Cardiac fibroblast (primary cell): ENCODE results near the gene ACADSB.

Experiments
- DNase-seq, 2 donors: peaks; one replicate each; pipeline versions ENCODE4 v3.0.0 to v3.0.0-alpha.2; 2010; ENCODE audit warnings: low read depth in 2 of 2
- H3K4me3 ChIP-seq, 2 donors: replicated peaks in 1 of 2; 1 replicate in 1 of 2; 2 replicates in 1 of 2; pipeline ENCODE4 v1.5.1; 2011; ENCODE audit warnings: low read depth in 2 of 2, low read length in 2 of 2, mild to moderate bottlenecking in 2 of 2, moderate library complexity in 1 of 2
- TF ChIP-seq, protein P1 (sequence below): IDR thresholded peaks from one replicate; pipeline ENCODE4 v1.5.1; 2011; ENCODE audit warnings: low read depth, mild to moderate bottlenecking, low read length, inconsistent platforms

Gene ACADSB

DNA sequence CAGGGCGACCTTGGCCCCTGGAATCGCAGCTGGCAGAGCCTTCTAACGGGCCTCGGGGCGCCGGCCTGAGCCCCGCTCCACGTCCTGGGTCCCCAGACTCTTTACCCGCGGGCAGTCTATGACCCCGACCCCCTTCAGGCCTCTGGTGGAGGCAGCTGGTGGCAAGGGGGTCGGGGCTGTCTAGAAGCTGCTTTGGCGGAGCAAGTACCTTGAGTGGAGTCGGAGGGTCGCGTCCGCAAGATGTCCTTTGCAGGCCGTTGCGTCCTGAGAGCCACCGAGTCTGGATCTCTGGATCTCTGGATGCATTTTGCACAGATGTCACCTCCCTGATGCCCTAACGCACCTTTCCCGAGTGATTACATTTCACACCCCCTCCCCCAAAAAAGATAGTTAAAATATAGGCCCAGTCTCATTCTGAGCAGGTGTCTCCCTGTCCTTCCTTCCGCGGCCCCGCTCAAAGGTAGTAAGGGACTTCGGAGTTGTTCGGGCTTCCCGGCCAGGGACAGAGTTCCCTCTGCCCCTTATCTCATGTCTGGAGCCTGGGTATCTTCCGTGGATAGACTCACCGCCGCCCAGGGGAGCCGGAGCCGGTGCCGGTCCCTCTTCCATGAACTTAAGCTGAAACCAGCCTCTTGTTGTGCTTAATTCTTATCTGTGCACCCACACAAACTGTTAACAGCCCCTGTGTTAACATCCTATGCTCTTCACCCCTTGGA is 457 bp downstream of the ACADSB start:
- DNase-seq: peak; percentile 6 to 7
- peak overlapping the region; percentile 96 to 99 for H3K4me3 ChIP-seq
- TF ChIP-seq, protein P1, sequence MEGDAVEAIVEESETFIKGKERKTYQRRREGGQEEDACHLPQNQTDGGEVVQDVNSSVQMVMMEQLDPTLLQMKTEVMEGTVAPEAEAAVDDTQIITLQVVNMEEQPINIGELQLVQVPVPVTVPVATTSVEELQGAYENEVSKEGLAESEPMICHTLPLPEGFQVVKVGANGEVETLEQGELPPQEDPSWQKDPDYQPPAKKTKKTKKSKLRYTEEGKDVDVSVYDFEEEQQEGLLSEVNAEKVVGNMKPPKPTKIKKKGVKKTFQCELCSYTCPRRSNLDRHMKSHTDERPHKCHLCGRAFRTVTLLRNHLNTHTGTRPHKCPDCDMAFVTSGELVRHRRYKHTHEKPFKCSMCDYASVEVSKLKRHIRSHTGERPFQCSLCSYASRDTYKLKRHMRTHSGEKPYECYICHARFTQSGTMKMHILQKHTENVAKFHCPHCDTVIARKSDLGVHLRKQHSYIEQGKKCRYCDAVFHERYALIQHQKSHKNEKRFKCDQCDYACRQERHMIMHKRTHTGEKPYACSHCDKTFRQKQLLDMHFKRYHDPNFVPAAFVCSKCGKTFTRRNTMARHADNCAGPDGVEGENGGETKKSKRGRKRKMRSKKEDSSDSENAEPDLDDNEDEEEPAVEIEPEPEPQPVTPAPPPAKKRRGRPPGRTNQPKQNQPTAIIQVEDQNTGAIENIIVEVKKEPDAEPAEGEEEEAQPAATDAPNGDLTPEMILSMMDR: no peak

DNA sequence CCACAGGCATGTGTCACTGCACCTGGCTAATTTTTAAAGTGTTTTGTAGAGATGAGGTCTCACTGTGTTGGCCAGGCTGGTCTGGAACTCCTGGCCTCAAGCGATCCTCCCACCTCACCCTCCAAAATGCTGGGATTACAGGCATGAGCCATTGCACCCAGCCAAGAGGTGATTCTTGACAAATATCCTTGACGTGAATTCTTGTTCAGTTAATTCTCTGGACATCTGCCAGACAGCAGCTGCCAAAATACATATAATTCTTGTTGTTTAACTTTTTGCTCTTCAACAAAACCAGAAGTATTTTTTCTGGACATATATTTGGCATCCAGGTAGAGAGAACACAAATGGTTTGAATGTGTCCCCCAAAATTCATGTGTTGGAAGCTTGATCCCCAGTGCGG is 3.2 kb downstream of the ACADSB start:
- H3K4me3 ChIP-seq: no peak overlapping the region
- DNase-seq: peak in 1 of 2 donors; percentile 6
- TF ChIP-seq, protein P1: no peak

DNA sequence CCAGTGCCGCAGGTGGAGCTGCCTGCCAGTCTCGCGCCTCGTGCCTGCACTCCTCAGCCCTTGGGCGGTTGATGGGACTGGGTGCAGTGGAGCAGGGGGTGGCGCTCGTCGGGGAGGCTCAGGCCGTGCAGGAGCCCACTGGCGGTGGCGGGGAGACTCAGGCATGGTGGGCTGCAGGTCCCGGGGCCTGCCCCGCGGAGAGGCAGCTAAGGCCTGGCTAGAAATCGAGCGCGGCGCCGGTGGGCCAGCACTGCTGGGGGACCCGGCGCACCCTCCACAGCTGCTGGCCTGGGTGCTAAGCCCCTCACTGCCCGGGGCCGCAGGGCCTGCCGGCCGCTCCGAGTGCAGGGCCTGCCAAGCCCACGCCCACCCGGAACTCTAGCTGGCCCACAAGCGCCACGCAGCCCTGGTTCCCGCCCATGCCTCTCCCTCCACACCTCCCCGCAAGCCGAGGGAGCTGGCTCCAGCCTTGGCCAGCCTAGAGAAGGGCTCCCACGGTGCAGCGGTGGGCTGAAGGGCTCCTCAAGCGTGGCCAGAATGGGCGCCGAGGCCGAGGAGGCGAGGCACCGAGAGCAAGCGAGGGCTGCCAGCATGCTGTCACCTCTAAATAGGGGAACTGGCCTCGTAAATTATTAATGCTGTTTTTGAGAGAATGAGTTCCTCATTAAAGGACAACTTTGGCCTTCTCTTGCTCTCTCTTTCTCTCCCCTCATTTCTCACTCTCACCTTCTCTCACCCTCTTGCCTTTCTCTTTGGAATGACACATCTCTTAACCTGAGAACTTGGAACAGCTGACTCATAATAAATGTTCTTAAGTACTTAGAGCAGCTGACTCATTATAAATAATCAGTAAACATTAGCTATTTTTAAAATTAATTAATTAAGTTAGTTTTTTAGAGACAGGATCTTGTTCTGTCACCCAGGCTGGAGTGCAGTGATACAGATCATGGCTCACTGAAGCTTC is 4.9 kb downstream of the ACADSB start:
- TF ChIP-seq, protein P1: no peak
- no peak overlapping the region for H3K4me3 ChIP-seq
- DNase-seq: no peak

DNA sequence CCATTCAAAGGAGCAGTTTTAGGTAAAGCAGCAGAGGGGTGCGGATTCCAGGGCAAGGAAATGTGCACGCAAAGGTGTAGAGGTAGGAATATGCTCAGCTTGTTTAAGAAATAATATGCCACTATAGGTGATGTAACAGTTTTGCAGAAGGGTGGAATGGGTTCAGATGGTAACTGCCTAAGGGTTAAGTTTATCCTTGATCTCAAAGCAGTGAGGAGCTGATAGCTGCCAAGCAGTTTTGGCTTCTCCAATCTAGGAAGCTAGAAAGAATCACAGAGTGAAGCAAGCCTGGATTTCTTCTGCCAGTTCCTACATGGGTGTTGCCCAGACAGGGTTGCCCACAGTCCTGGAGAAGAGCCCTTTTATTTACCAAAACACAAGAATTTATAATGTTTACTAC is 6.0 kb downstream of the ACADSB start:
- TF ChIP-seq, protein P1: no peak
- H3K4me3 ChIP-seq: no peak overlapping the region
- no peak for DNase-seq

DNA sequence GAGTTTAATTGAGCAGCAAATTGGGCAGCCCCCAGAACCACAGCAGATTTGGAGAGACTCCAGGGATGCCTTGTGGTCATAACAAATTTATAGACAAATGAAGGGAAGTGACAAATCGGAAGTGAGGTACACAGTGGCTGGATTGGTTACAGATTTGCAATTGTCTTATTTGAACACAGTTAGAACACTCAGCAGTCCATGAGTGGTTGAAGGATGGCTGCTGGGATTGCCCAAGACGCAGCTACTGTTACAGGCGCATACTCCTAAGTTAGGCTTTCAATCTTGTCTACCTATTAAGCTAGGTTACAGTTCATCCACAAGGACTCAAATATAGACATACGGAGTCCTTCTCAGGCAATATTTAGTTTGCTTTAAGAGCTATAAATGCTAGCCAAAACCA is 7.4 kb downstream of the ACADSB start:
- TF ChIP-seq, protein P1: no peak
- no peak overlapping the region for H3K4me3 ChIP-seq
- no peak for DNase-seq

DNA sequence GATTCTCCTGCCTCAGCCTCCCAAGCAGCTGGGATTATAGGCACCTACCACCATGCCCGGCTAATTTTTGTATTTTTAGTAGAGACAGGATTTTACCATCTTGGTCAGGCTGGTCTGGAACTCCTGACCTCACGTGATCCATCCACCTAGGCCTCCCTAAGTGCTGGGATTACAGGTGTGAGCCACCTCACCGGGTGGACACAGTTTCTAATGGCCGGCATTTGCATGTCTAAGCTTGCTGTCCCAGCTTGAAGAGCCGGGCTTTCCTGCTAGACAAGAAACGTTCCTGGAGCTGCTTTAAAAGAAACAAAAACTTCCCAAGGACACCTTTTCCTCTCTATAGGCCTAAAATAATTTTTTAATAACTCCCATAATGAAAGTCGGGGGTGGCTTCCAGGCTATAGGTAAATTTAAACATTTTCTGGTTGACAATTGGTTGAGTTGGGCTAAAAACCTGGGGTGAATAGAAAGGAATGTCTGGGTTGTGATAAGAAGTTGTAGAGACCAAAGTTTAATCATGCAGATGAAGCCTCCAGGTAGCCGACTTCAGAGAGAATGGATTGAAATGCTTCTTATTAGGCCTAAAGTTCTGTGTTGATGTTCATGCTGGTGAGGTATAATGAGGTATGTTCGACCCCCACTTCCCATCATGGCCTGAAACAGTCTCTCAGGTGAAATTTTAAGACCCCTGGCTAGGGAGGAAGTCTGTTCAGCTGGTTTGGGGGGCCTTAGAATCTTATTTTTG is 8.8 kb downstream of the ACADSB start:
- TF ChIP-seq, protein P1: no peak
- DNase-seq: no peak
- no peak overlapping the region for H3K4me3 ChIP-seq
